A673 (cell line): Measurements from ENCODE around the gene PCNX1.

Source experiments
- EZH2 ChIP-seq: fragments of 200-600 bp; sonication (generic); IDR thresholded peaks from 2 replicates; pipeline ENCODE4 v1.6.1; 2017; ENCODE audit warnings: borderline replicate concordance, low read depth, mild to moderate bottlenecking, mixed read lengths, antibody characterized with exemption, low read length; ENCODE audit not compliant: poor library complexity, severe bottlenecking
- TF ChIP-seq, protein P1 (sequence below): fragments of 300-800, 200-600 bp; sonication (generic); conservative IDR thresholded peaks from 2 replicates; pipeline ENCODE4 v1.5.1; 2017; ENCODE audit warnings: low read depth, mild to moderate bottlenecking, antibody characterized with exemption, low read length, moderate library complexity, mixed read lengths

GRCh38 chr14:71123579-71124135 is 216.4 kb downstream of the PCNX1 start:
- no peak for TF ChIP-seq EZH2
- TF ChIP-seq, protein P1, sequence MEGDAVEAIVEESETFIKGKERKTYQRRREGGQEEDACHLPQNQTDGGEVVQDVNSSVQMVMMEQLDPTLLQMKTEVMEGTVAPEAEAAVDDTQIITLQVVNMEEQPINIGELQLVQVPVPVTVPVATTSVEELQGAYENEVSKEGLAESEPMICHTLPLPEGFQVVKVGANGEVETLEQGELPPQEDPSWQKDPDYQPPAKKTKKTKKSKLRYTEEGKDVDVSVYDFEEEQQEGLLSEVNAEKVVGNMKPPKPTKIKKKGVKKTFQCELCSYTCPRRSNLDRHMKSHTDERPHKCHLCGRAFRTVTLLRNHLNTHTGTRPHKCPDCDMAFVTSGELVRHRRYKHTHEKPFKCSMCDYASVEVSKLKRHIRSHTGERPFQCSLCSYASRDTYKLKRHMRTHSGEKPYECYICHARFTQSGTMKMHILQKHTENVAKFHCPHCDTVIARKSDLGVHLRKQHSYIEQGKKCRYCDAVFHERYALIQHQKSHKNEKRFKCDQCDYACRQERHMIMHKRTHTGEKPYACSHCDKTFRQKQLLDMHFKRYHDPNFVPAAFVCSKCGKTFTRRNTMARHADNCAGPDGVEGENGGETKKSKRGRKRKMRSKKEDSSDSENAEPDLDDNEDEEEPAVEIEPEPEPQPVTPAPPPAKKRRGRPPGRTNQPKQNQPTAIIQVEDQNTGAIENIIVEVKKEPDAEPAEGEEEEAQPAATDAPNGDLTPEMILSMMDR, result no peak
